Coronary artery (tissue), 2 donors: Measurements from ENCODE around the gene MBNL1.
A peak's percentile ranks its signal among the peaks of the same experiment; 100 is the strongest.

Experiments
- DNase-seq: peaks from one replicate; pipeline ENCODE4 v3.0.0-alpha.2; 2017; ENCODE audit warnings: low spot score
- H3K27ac ChIP-seq, 2 donors: fragments of 200-600 bp; sonication (generic); one replicate each; pipeline ENCODE4 v1.5.1; 2016 to 2019
- H3K4me3 ChIP-seq: fragments of 200-600 bp; sonication (generic); 2 replicates; pipeline ENCODE4 v1.5.1; 2016; ENCODE audit warnings: mild to moderate bottlenecking, moderate library complexity
- CTCF ChIP-seq: fragments of 200-600 bp; sonication (generic); IDR thresholded peaks from one replicate; pipeline ENCODE4 v1.5.1; 2019; ENCODE audit warnings: antibody characterized with exemption

The MBNL1 gene

GRCh38 chr3:152398495-152398894, 129.8 kb downstream of the MBNL1 start:
- no peak for DNase-seq
- Histone ChIP-seq H3K4me3 (no peak overlapping the region), H3K27ac (peak overlapping the region; percentile 58 to 65)
- no peak for TF ChIP-seq CTCF

- Histone ChIP-seq H3K4me3 (no peak overlapping the region), H3K27ac (peak overlapping the region; percentile 60 to 65)
- no peak for DNase-seq
- TF ChIP-seq CTCF: no peak
Observed at GRCh38 chr3:152399374-152399773, 130.6 kb downstream of the MBNL1 start.

- H3K27ac ChIP-seq: peak overlapping the region; percentile 55 to 65
- H3K4me3 ChIP-seq: no peak overlapping the region
- no peak for TF ChIP-seq CTCF
- no peak for DNase-seq
Observed at GRCh38 chr3:152400887-152401286, 132.2 kb downstream of the MBNL1 start.

GRCh38 chr3:152402695-152403451, 134.1 kb downstream of the MBNL1 start:
- peak overlapping the region; percentile 65 to 86 for H3K27ac ChIP-seq
- H3K4me3 ChIP-seq: peak overlapping the region; percentile 33
- TF ChIP-seq CTCF: no peak
- no peak for DNase-seq

- no peak for TF ChIP-seq CTCF
- Histone ChIP-seq H3K27ac (peak overlapping the region; percentile 65 to 86), H3K4me3 (peak overlapping the region; percentile 33)
- peak; percentile 96 for DNase-seq
Observed at GRCh38 chr3:152403632-152404066, 134.9 kb downstream of the MBNL1 start.

GRCh38 chr3:152404976-152405375, 136.2 kb downstream of the MBNL1 start:
- no peak overlapping the region for H3K4me3 ChIP-seq
- no peak for TF ChIP-seq CTCF
- H3K27ac ChIP-seq: peak overlapping the region; percentile 65 to 82
- DNase-seq: no peak
